Ovary (tissue), 3 donors: ENCODE data around the gene VPS25.

ENCODE experiments used
- EP300 ChIP-seq: sonication (generic); formaldehyde crosslinking; IDR thresholded peaks from one replicate; pipeline ENCODE4 v1.6.1; 2017; ENCODE audit warnings: antibody characterized with exemption
- POLR2A ChIP-seq: fragments of 450-650 bp; IDR thresholded peaks from one replicate; pipeline ENCODE4 v1.6.1; 2017; ENCODE audit warnings: antibody characterized with exemption, mild to moderate bottlenecking, moderate library complexity
- TF ChIP-seq, protein P1 (sequence below), 3 donors: fragments of 450-650 bp in 2 of 3; fragments of 200-600 bp in 1 of 3; IDR thresholded peaks; one replicate each; pipeline versions ENCODE4 v1.5.1 to v1.8.0; 2016 to 2022; ENCODE audit warnings: antibody characterized with exemption in 3 of 3, mild to moderate bottlenecking in 1 of 3
- donor health status: DM: no; HTN: no; CAD: no.

DNA sequence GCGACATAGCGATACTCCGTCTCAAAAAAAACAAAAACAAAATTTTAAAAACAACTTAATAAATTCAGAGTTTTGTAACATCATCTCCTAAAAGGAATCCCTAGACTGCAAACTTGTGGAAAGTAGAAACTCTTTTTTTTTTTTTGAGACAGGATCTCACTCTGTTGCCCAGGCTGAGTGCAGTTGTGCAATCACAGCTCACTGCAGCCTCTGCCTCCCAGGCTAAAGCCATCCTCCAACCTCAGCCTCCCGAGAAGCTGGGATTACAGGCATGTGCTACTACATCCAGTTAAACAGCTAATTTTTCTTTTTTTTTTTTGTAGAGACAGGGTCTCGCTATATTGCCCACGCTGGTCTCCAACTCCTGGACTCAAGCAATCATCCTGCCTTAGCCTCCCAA, 48.1 kb upstream of the VPS25 start:
- TF ChIP-seq, protein P1, sequence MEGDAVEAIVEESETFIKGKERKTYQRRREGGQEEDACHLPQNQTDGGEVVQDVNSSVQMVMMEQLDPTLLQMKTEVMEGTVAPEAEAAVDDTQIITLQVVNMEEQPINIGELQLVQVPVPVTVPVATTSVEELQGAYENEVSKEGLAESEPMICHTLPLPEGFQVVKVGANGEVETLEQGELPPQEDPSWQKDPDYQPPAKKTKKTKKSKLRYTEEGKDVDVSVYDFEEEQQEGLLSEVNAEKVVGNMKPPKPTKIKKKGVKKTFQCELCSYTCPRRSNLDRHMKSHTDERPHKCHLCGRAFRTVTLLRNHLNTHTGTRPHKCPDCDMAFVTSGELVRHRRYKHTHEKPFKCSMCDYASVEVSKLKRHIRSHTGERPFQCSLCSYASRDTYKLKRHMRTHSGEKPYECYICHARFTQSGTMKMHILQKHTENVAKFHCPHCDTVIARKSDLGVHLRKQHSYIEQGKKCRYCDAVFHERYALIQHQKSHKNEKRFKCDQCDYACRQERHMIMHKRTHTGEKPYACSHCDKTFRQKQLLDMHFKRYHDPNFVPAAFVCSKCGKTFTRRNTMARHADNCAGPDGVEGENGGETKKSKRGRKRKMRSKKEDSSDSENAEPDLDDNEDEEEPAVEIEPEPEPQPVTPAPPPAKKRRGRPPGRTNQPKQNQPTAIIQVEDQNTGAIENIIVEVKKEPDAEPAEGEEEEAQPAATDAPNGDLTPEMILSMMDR (IDR thresholded peaks at IDR 0.05): no peak
- TF ChIP-seq POLR2A: no peak
- no peak for TF ChIP-seq EP300
